Small intestine (tissue), 7 donors: ENCODE data around the gene POLR1G. TPM values are rescaled to one million over a fixed set of nuclear protein-coding genes. Genes with fewer than 3 reads are reported as not detected.

ENCODE experiments used
- DNase-seq, 2 donors: peaks; one replicate each; pipeline versions ENCODE4 v3.0.0 to v3.0.0-alpha.2; 2013
- FAIRE-seq: peaks from 2 replicates; lab custom pipeline; 2012; peaks lifted over from hg19 to GRCh38; lab: Jason Lieb, UNC
- H3K27ac ChIP-seq, 3 donors: one replicate each; pipeline ENCODE4 v1.5.1; 2013; ENCODE audit warnings: low read length in 2 of 3, mild to moderate bottlenecking in 2 of 3, control low read depth in 1 of 3, inconsistent platforms in 1 of 3, low read depth in 1 of 3, moderate library complexity in 1 of 3
- H3K27me3 ChIP-seq, 3 donors: one replicate each; pipeline ENCODE4 v1.6.1; 2013; ENCODE audit warnings: low read length in 3 of 3, inconsistent platforms in 1 of 3; ENCODE audit not compliant: control insufficient read depth in 3 of 3, insufficient read depth in 3 of 3
- H3K36me3 ChIP-seq, 3 donors: one replicate each; pipeline ENCODE4 v1.6.1; 2013; ENCODE audit warnings: low read length in 3 of 3, inconsistent platforms in 1 of 3, low read depth in 1 of 3, mild to moderate bottlenecking in 1 of 3, moderate library complexity in 1 of 3; ENCODE audit not compliant: control insufficient read depth in 3 of 3, insufficient read depth in 2 of 3
- H3K4me1 ChIP-seq, 3 donors: one replicate each; pipeline ENCODE4 v1.6.1; 2013; ENCODE audit warnings: low read length in 2 of 3, inconsistent platforms in 1 of 3, low read depth in 1 of 3, mild to moderate bottlenecking in 1 of 3, moderate library complexity in 1 of 3; ENCODE audit not compliant: control insufficient read depth in 3 of 3, insufficient read depth in 2 of 3
- H3K4me3 ChIP-seq, 3 donors: one replicate each; pipeline ENCODE4 v1.5.1; 2013; ENCODE audit warnings: low read length in 3 of 3, control low read depth in 1 of 3, inconsistent platforms in 1 of 3, low read depth in 1 of 3, mild to moderate bottlenecking in 1 of 3, moderate library complexity in 1 of 3
- H3K9me3 ChIP-seq, 2 donors: one replicate each; pipeline ENCODE4 v1.6.1; 2013; ENCODE audit warnings: low read depth in 1 of 2, low read length in 1 of 2; ENCODE audit not compliant: control insufficient read depth in 2 of 2, insufficient read depth in 1 of 2
- WGBS, 3 donors: extraction: QIAGEN DNeasy Blood & Tissue Kit; methylation state at CpG; one replicate each; pipeline ENCODE4 v1.1.7; 2013; 5-methylcytosine and 5-hydroxymethylcytosine counted together
- polyA plus RNA-seq, 4 donors: library from polyadenylated mRNA; stranded (reverse) in 3 of 4; unstranded in 1 of 4; fragments of 200-250 nt in 3 of 4; fragments of 120-200 nt in 1 of 4; gene quantifications; one replicate each; pipeline versions ENCODE4 v1.2.1 to v1.2.3, GENCODE V29; 2013
- donor health status: healthy with polysubstance abuse.
- donor health status: control.
- donor health status: control.
- donor health status: Bipolar disorder and iron deficiency.
- donor health status: healthy.

POLR1G gene
- polyA plus RNA-seq, 4 donors = 0.27 to 4.1 (median 1.9) TPM

DNA sequence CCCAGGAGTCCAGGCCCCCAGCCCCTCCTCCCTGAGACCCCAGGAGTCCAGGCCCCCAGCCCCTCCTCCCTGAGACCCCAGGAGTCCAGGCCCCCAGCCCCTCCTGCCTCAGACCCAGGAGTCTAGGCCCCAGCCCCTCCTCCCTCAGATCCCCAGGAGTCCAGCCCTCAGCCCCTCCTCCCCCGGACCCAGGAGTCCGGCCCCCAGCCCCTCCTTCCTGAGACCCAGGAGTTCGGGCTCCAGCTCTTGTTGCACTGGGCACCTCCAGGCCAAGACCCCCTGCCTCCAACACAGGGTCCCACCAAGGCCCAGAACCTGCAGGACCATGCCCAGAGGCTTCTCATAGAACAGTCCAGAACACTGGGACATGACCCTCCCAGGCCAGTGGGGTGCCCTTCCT is 13.5 kb downstream of the POLR1G start:
- Histone ChIP-seq H3K4me3 (no peak overlapping the region), H3K27ac (no peak overlapping the region)

DNA sequence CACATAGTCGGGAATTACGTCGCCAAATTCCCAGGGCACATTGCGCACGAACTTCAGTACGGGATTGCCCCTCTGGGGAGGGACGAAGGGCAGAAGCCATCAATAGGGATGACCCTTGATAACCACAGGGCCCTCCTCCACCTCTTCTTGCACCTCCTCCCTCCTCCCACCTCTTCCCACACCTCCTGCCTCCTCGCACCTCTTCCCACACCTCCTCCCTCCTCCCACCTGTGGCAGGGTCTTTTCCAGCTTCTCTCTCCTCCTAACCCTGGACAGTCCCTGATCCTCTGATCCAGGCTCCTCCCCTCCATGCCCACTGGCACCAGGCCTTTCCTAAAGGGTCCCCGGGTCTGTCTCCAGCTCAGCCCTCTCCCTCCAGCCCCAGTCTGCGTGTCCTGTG is 13.9 kb downstream of the POLR1G start:
- Histone ChIP-seq H3K9me3 (no peaks in the 10 kb centered on the region), H3K4me3 (no peak overlapping the region), H3K36me3 (peaks cover 0 to 66% (median 0%) of the 10 kb centered on the region in 3 donors), H3K4me1 (peaks cover 2 to 19% (median 7%) of the 10 kb centered on the region in 3 donors), H3K27ac (no peak overlapping the region), H3K27me3 (no peaks in the 10 kb centered on the region)
- no peak for FAIRE-seq
- WGBS, 3 donors = 79 to 87% (median 85%) methylated on average over 10 of the region's 10 CpGs
- no peak for DNase-seq

More for the DNA sequence above, 13.5 kb downstream of the POLR1G start:
- FAIRE-seq (no peak), DNase-seq (no peak)
- Histone ChIP-seq H3K27me3 (no peaks in the 10 kb centered on the region), H3K9me3 (no peaks in the 10 kb centered on the region), H3K4me1 (peaks cover 2 to 16% (median 7%) of the 10 kb centered on the region in 3 donors), H3K36me3 (peaks cover 0 to 67% (median 0%) of the 10 kb centered on the region in 3 donors)
- 50 to 69% (median 63%) methylated on average over 3 of the region's 3 CpGs for WGBS, 3 donors

DNA sequence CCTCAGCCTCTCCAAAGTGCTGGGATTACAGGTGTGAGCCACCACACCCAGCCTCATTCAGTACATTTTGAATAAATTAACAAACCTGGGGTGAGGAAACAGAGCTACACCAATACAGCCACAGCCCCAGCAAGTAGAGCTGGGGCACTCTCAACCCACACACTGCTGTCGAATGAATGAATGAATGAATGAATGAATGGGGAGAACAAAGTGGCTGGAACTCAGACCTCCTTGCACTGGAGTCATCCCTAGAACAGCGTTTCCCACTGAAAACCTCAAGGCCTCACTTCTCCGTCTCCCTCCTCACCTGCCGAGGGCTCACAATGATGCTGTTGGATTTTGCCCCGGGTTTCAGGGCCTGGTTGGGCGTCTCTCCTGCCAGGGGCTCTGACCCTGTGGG is 14.4 kb downstream of the POLR1G start:
- Histone ChIP-seq H3K27me3 (no peaks in the 10 kb centered on the region), H3K9me3 (no peaks in the 10 kb centered on the region), H3K27ac (no peak overlapping the region), H3K36me3 (peaks cover 0 to 61% (median 0%) of the 10 kb centered on the region in 3 donors), H3K4me3 (no peak overlapping the region), H3K4me1 (peaks cover 2 to 19% (median 7%) of the 10 kb centered on the region in 3 donors)
- FAIRE-seq (no peak), DNase-seq (no peak)
- WGBS, 3 donors = 81 to 91% (median 86%) methylated on average over 6 of the region's 6 CpGs

GRCh38 chr19:45421947-45422498 is 15.6 kb downstream of the POLR1G start:
- no peaks in the 10 kb centered on the region for H3K27me3 ChIP-seq
- WGBS, 3 donors = 87 to 92% (median 89%) methylated on average over 6 of the region's 6 CpGs
- H3K27ac ChIP-seq = peak overlapping the region in 1 of 3 donors; percentile 50
- no peak for DNase-seq
- H3K36me3 ChIP-seq = peaks cover 0 to 49% (median 0%) of the 10 kb centered on the region in 3 donors
- no peak overlapping the region for H3K4me3 ChIP-seq
- FAIRE-seq = no peak
- H3K9me3 ChIP-seq = no peaks in the 10 kb centered on the region
- H3K4me1 ChIP-seq = peaks cover 2 to 19% (median 7%) of the 10 kb centered on the region in 3 donors

GRCh38 chr19:45423033-45423588 is 16.7 kb downstream of the POLR1G start:
- H3K4me3 ChIP-seq = peak overlapping the region; percentile 38 to 62 (median 61)
- H3K36me3 ChIP-seq = peaks cover 0 to 39% (median 0%) of the 10 kb centered on the region in 3 donors
- H3K4me1 ChIP-seq = peaks cover 2 to 21% (median 7%) of the 10 kb centered on the region in 3 donors
- no peak for FAIRE-seq
- H3K9me3 ChIP-seq = no peaks in the 10 kb centered on the region
- WGBS, 3 donors = 11 to 14% (median 12%) methylated on average over 20 of the region's 20 CpGs
- peak overlapping the region; percentile 74 to 98 (median 94) for H3K27ac ChIP-seq
- DNase-seq = no peak
- no peaks in the 10 kb centered on the region for H3K27me3 ChIP-seq

- H3K36me3 ChIP-seq = peaks cover 0 to 33% (median 0%) of the 10 kb centered on the region in 3 donors
- FAIRE-seq = no peak
- peak within 1 kb of the TSS; percentile 91 to 98 (median 94) for H3K27ac ChIP-seq
- H3K27me3 ChIP-seq = peaks cover 0 to 4% (median 0%) of the 10 kb centered on the region in 3 donors
- peaks cover 2 to 25% (median 7%) of the 10 kb centered on the region in 3 donors for H3K4me1 ChIP-seq
- WGBS, 3 donors = 1% methylated on average over 37 of the region's 37 CpGs
- peak; percentile 98 to 99 for DNase-seq
- peak within 1 kb of the TSS; percentile 38 to 62 (median 61) for H3K4me3 ChIP-seq
- H3K9me3 ChIP-seq = no peaks in the 10 kb centered on the region
These were observed 17.2 kb downstream of the POLR1G start, which contains the start of gene ERCC1 for GRCh38 chr19:45423589-45424190. Gene ERCC1, minus strand, starts transcription at chr19:45423917. Its CDS starts 543 bp downstream, at chr19:45423374.

GRCh38 chr19:45424191-45425058 is 18.0 kb downstream of the POLR1G start:
- H3K36me3 ChIP-seq = peaks cover 0 to 27% (median 0%) of the 10 kb centered on the region in 3 donors
- whole genome bisulfite sequencing, 3 donors = 4 to 17% (median 7%) methylated on average over 24 of the region's 24 CpGs
- no peak for FAIRE-seq
- peak overlapping the region; percentile 91 to 98 (median 94) for H3K27ac ChIP-seq
- H3K27me3 ChIP-seq = peaks cover 0 to 8% (median 0%) of the 10 kb centered on the region in 3 donors
- DNase-seq = peak; percentile 76
- H3K4me3 ChIP-seq = peak overlapping the region; percentile 38 to 62 (median 61)
- H3K4me1 ChIP-seq = peaks cover 2 to 25% (median 7%) of the 10 kb centered on the region in 3 donors
- H3K9me3 ChIP-seq = no peaks in the 10 kb centered on the region
